Measurements from ENCODE around the gene SCN4A.

The SCN4A gene

DNA sequence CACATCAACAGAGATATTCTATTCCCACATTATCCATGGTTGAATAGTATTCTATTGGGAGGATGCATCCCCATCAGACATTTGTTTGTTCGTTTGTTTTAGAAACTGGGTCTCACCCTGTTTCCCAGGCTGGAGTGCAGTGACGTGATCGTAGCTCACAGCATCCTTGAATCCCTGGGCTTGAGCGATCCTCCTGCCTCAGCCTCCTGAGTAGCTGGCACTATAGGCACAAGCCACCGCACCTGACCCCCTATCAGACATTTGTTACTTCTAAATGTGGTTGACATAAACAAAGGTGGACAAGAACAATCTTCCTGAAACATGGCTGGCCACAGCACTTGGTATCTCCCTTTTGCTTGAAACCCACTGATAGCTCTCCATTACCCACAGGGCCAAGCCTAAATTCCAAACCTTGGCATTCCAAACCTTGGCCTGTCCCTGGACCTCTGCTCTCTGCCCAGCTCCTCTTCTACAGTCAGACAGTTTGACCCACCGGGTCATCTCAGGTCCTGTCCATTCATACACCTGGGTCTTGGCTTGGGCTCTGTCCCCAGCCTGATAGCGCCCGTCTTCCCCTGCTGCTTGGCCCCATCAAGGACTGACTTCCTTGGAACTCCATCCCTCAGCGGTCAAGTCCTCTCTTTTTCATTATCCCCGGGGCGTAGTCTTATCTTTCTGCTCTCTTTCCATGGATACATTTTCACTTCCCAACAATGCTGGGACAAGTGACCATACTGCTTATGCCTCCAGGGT is 23.9 kb upstream of the SCN4A start:
- peaks cover 39% of the 10 kb centered on the region for H3K4me1 Mint-ChIP-seq (ENCODE audit: low read depth)
- peak overlapping the region; percentile 86 for H3K4me3 Mint-ChIP-seq
- H3K9me3 Mint-ChIP-seq (ENCODE audit: low read depth): no peaks in the 10 kb centered on the region

GRCh38 chr17:63995626-63996025 is 22.9 kb upstream of the SCN4A start:
- no peak overlapping the region for H3K4me3 Mint-ChIP-seq
- no peaks in the 10 kb centered on the region for H3K27me3 Mint-ChIP-seq
- peaks cover 39% of the 10 kb centered on the region for H3K4me1 Mint-ChIP-seq (ENCODE audit: low read depth)
- H3K36me3 Mint-ChIP-seq: no peaks in the 10 kb centered on the region
- peak overlapping the region; percentile 76 for H3K27ac Mint-ChIP-seq
- no peaks in the 10 kb centered on the region for H3K9me3 Mint-ChIP-seq (ENCODE audit: low read depth)

More for the DNA sequence above, 23.9 kb upstream of the SCN4A start:
- H3K27me3 Mint-ChIP-seq: no peaks in the 10 kb centered on the region
- H3K36me3 Mint-ChIP-seq: no peaks in the 10 kb centered on the region
- no peak overlapping the region for H3K27ac Mint-ChIP-seq

DNA sequence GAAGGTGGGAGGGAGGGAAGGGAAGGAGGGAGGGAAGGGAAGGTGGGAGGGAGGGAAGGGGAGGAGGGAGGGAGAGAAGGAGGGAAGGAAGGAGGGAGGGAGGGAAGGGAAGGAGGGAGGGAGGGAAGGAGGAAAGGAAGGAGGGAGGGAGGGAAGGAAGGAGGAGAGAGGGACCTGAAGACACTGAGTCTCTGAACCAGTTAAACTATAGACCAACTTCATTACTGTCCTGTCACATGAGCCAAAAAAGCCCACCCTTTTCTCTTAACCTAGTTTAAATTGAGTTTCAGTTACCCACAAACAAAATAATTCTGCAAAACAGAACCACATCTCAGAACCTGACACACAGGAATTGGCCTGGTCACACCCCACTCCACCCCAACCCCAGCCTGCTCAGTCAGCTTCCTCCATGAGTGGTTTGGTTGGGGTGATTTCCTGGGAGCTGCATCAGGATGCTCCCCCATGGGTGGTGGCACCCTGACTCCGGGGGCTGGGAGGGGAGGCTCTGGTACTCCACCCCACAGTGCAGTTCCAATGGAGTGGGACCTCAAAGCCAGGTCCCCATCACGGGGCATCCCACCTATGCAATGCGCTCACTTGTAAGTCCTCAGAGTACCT is 20.8 kb upstream of the SCN4A start:
- H3K4me3 Mint-ChIP-seq: no peak overlapping the region
- no peaks in the 10 kb centered on the region for H3K9me3 Mint-ChIP-seq (ENCODE audit: low read depth)
- H3K36me3 Mint-ChIP-seq: no peaks in the 10 kb centered on the region
- H3K4me1 Mint-ChIP-seq (ENCODE audit: low read depth): peaks cover 39% of the 10 kb centered on the region
- no peak overlapping the region for H3K27ac Mint-ChIP-seq
- H3K27me3 Mint-ChIP-seq: no peaks in the 10 kb centered on the region

GRCh38 chr17:63991611-63992010 is 18.9 kb upstream of the SCN4A start:
- Mint-ChIP-seq H3K9me3 (ENCODE audit: low read depth) (no peaks in the 10 kb centered on the region), H3K4me3 (no peak overlapping the region), H3K27ac (no peak overlapping the region), H3K27me3 (no peaks in the 10 kb centered on the region), H3K36me3 (no peaks in the 10 kb centered on the region), H3K4me1 (ENCODE audit: low read depth) (peaks cover 35% of the 10 kb centered on the region)

DNA sequence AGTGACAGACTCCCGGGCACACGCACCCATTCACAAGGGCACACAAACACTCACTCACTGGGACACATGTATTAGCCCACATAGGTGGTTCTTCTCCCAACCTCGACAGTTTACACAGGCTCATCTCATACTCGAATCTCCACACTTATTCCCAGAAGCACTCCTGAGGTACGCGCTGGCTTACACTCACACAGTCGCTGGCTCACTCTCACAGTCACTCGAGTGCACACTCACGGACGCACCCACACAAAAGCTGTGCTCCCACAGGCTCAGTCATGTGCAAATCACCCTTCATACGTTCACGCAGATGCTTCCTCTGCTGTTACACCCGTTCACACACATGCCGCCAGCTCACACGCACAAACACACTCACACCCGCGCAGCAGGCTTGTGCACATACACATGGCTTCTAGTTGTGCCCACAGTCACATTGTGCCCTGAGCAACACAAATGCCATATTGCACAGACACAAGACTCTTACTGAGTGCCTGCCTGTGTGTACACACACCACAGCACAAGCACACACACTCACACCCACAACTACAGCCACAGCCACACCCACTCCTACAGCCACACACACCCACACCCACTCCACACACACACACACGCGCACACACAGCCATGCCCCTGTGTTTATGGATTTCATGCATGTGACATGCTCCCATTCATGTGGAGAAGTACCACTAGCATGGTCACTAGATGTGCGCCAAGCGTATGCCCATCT is 17.1 kb upstream of the SCN4A start:
- H3K27ac Mint-ChIP-seq: no peak overlapping the region

GRCh38 chr17:63988741-63989621 is 16.3 kb upstream of the SCN4A start:
- H3K27me3 Mint-ChIP-seq: no peaks in the 10 kb centered on the region
- H3K27ac Mint-ChIP-seq: no peak overlapping the region
- H3K9me3 Mint-ChIP-seq (ENCODE audit: low read depth): no peaks in the 10 kb centered on the region
- H3K36me3 Mint-ChIP-seq: no peaks in the 10 kb centered on the region
- no peak overlapping the region for H3K4me3 Mint-ChIP-seq
- peaks cover 41% of the 10 kb centered on the region for H3K4me1 Mint-ChIP-seq (ENCODE audit: low read depth)

More for the DNA sequence above, 17.1 kb upstream of the SCN4A start:
- Mint-ChIP-seq H3K4me1 (ENCODE audit: low read depth) (peaks cover 43% of the 10 kb centered on the region), H3K36me3 (no peaks in the 10 kb centered on the region), H3K27me3 (no peaks in the 10 kb centered on the region), H3K4me3 (no peak overlapping the region), H3K9me3 (ENCODE audit: low read depth) (no peaks in the 10 kb centered on the region)

DNA sequence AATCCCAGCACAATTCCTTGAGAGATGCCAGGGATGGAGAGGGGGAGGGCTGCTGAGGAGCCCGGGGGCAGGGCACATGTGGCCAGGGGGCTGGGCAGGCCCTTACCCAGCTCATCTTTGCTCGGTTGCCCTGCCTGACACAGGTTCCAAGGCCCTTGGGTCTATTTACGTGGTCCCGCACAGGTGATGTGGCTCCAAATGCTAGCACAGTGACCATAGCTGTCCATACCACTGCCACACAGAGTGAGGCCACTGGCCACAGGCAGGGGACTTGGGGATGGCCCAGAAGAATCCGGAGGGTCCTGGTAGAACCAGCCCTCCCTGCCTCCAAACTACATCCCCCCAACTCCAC is 15.4 kb upstream of the SCN4A start:
- Mint-ChIP-seq H3K4me3 (no peak overlapping the region), H3K9me3 (ENCODE audit: low read depth) (no peaks in the 10 kb centered on the region), H3K27ac (no peak overlapping the region), H3K36me3 (no peaks in the 10 kb centered on the region), H3K27me3 (no peaks in the 10 kb centered on the region), H3K4me1 (ENCODE audit: low read depth) (peaks cover 35% of the 10 kb centered on the region)

DNA sequence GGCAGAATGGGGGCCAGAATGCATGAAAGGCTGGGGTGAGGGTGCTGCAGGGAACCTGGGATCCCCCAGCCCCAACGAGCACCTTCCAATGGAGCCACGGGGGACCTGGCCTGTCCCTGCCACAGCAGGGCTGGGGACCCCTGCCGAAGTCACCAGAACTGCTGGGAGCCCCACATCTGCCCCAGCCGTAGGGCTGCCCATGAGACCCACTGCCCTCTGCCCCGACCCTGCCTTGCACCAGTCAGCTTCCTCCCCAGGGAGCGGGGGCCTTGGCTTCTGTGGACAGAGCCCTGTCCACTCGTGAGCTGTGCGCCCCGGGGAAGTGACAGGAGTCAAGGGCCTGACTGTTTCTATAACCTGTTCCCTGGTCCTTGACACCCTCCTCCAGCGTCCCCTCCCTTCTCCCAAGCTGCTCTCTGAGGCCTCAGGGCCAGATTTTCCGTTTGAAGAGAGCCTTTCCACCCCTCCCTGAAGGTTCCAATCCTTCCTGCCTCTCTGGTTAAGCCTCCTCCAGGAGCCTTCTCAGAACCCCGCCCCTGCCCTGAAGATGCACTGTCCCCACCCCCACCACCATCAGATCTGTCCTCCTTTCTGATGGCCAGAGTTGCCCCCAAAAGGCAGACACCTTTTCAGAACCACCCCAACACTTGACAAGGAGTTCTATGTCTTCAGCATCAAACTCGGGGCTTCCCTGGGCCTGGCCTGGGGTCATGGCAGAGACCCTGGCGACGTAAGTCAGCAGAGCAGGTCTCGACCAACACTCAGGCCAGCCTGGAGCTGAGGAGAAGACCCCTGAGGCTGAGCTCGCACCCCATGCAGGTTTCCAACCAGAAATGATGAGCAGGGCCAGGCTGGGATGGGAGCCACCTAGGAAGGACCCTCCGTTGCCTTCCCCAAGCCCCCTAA is 14.8 kb upstream of the SCN4A start:
- H3K9me3 Mint-ChIP-seq (ENCODE audit: low read depth): no peaks in the 10 kb centered on the region
- H3K36me3 Mint-ChIP-seq: no peaks in the 10 kb centered on the region
- H3K27ac Mint-ChIP-seq: no peak overlapping the region
- H3K27me3 Mint-ChIP-seq: no peaks in the 10 kb centered on the region
- H3K4me1 Mint-ChIP-seq (ENCODE audit: low read depth): peaks cover 31% of the 10 kb centered on the region
- no peak overlapping the region for H3K4me3 Mint-ChIP-seq

DNA sequence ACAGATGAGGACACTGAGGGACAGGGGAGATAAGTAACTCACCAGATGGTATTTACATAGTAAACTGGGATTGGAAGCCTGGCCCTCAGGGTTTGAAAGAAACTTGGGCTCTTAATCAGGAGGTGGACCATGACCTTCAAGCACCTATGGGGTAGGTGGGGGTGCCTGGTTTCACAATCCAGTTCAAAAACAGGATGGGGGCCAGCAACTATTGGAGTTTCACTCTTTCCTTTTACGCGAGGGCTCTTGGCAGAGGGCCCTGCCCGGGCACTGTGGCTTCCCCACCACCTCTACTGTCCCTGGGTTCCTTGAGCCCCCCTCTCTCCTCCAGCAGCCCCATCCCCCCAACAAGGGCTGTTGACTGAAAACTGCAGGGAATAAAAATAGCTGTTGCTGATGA is 14.1 kb upstream of the SCN4A start:
- no peak overlapping the region for H3K4me3 Mint-ChIP-seq
- no peaks in the 10 kb centered on the region for H3K27me3 Mint-ChIP-seq
- peaks cover 3% of the 10 kb centered on the region for H3K36me3 Mint-ChIP-seq
- H3K27ac Mint-ChIP-seq: no peak overlapping the region
- peaks cover 25% of the 10 kb centered on the region for H3K4me1 Mint-ChIP-seq (ENCODE audit: low read depth)
- no peaks in the 10 kb centered on the region for H3K9me3 Mint-ChIP-seq (ENCODE audit: low read depth)

GRCh38 chr17:63985387-63986140 is 12.8 kb upstream of the SCN4A start:
- no peaks in the 10 kb centered on the region for H3K9me3 Mint-ChIP-seq (ENCODE audit: low read depth)
- H3K36me3 Mint-ChIP-seq: peaks cover 3% of the 10 kb centered on the region
- H3K27me3 Mint-ChIP-seq: no peaks in the 10 kb centered on the region
- H3K27ac Mint-ChIP-seq: peak overlapping the region; percentile 64
- H3K4me1 Mint-ChIP-seq (ENCODE audit: low read depth): peaks cover 22% of the 10 kb centered on the region
- H3K4me3 Mint-ChIP-seq: no peak overlapping the region

- Mint-ChIP-seq H3K27ac (peak overlapping the region; percentile 64), H3K4me3 (no peak overlapping the region), H3K9me3 (ENCODE audit: low read depth) (no peaks in the 10 kb centered on the region), H3K4me1 (ENCODE audit: low read depth) (peaks cover 15% of the 10 kb centered on the region), H3K27me3 (no peaks in the 10 kb centered on the region), H3K36me3 (peaks cover 3% of the 10 kb centered on the region)
Observed at GRCh38 chr17:63984651-63985386, 12.1 kb upstream of the SCN4A start.

DNA sequence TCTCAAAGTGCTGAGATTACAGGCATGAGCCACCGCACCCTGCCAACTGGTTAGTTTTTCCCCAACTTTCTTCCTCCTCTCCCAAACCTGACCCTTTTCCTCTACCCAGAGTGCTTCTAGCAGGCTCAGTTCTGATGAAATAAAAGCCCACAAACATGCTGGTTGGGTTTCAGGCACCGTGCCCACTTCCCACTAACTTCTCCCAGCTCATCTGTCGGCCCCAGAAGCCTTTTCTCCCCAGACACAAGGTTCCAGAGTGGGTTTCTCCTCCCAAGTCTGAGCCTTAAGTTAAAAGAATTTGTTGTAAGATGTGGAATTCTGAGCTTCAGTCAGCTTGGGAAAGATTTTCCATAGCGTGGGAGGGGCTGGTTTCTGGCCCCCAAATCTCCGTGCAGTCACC is 11.5 kb upstream of the SCN4A start:
- Mint-ChIP-seq H3K27me3 (no peaks in the 10 kb centered on the region), H3K9me3 (ENCODE audit: low read depth) (no peaks in the 10 kb centered on the region), H3K4me3 (no peak overlapping the region), H3K27ac (no peak overlapping the region), H3K36me3 (peaks cover 3% of the 10 kb centered on the region), H3K4me1 (ENCODE audit: low read depth) (peaks cover 13% of the 10 kb centered on the region)

DNA sequence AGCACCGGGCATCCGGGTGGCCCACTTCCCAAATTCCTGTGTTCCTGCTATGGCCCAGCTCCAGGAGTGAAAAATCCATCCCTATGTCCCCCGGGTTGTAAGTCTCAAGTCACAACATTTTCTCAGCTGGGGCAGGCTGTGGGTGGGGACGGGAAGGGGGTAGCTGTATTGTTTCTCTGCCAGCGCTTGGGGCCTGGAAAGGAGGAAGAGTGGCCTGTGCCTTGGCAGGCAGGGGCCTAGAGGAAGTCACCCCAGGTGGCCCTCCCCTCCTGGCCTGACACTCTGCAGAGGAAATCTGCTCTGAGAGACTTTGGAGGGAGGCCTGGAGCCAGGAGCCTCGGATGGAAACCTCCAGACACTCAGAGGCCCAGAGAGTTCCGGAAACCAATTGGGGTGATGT is 10.6 kb upstream of the SCN4A start:
- Mint-ChIP-seq H3K9me3 (ENCODE audit: low read depth) (no peaks in the 10 kb centered on the region), H3K27me3 (no peaks in the 10 kb centered on the region), H3K36me3 (peaks cover 3% of the 10 kb centered on the region), H3K27ac (no peak overlapping the region), H3K4me1 (ENCODE audit: low read depth) (peaks cover 13% of the 10 kb centered on the region), H3K4me3 (no peak overlapping the region)
